Measurements from ENCODE around the gene SLC51A.

DNA sequence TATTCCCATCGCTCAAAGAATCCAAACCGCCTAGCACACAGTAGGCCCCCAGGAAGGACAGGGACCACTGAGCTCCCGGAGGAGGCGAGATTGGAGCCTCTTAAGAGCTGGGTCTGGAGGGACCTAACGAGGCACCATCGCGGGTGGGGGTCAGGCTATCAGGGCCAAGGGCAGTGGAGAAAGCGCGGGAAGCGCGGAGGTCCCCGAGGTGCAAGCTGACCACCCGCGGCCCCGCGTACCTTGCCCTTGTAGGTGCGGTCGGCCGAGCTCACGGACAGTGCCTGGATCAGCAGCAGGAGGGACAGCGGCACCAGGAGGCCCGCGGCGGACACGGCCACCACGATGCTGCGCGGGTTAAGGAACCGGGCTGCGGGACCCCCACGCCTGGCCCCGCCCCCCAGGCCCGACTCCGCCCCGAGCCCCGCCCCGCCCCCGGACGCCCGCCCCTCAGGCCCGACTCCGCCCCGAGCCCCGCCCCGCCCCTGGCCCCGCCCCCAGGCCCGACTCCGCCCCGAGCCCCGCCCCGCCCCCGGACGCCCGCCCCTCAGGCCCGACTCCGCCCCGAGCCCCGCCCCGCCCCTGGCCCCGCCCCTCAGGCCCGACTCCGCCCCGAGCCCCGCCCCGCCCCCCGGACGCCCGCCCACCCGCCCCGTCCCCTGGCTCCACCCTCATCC is 9.0 kb upstream of the SLC51A start:
- TF ChIP-seq, protein P1, sequence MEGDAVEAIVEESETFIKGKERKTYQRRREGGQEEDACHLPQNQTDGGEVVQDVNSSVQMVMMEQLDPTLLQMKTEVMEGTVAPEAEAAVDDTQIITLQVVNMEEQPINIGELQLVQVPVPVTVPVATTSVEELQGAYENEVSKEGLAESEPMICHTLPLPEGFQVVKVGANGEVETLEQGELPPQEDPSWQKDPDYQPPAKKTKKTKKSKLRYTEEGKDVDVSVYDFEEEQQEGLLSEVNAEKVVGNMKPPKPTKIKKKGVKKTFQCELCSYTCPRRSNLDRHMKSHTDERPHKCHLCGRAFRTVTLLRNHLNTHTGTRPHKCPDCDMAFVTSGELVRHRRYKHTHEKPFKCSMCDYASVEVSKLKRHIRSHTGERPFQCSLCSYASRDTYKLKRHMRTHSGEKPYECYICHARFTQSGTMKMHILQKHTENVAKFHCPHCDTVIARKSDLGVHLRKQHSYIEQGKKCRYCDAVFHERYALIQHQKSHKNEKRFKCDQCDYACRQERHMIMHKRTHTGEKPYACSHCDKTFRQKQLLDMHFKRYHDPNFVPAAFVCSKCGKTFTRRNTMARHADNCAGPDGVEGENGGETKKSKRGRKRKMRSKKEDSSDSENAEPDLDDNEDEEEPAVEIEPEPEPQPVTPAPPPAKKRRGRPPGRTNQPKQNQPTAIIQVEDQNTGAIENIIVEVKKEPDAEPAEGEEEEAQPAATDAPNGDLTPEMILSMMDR (IDR thresholded peaks at IDR 0.05): no peak
- no peak for TF ChIP-seq POLR2A (IDR thresholded peaks at IDR 0.05)

All from Peyer's patch (tissue), 4 donors.